Measurements from ENCODE around the gene ETNK2.

DNA sequence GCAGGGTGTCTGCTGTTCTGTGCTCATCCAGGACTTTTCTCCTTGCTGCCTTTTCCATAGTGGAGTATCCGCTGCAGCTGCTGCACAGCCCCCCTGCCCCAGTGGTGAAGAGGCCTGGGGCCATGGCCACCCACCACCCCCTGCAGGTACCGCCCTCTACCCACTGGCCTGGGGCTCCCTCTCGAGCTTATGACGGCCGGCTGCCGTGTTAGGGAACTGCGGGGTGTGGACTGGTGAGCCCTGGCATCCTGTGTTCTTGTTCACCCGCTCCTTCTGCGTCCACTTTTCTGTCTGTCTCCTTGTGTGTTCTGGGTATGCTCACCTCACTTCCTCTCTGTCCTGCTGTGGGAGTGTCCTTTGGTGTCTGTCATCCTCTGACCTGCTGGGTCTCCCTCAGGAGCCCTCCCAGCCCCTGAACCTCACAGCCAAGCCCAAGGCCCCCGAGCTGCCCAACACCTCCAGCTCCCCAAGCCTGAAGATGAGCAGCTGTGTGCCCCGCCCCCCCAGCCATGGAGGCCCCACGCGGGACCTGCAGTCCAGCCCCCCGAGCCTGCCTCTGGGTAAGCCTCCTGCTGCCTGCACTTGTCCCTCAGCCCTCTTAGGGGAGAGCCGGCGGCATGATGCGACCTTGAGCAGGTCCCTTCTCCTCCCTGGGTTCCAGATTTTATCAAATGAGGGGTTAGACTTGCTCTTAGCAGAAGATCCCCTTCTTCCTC lies 29.8 kb downstream of the ETNK2 start:
- TF ChIP-seq EZH2 (IDR thresholded peaks at IDR 0.05; ENCODE audit: insufficient read depth, poor library complexity, severe bottlenecking): no peak
- no peak for TF ChIP-seq EZH2phosphoT487 (IDR thresholded peaks at IDR 0.05; ENCODE audit: insufficient read depth, low read depth)
